ENCODE measurements around the gene DOP1A.

GRCh38 chr6:83083476-83083875, 16.0 kb downstream of the DOP1A start:
- TF ChIP-seq, protein P1, sequence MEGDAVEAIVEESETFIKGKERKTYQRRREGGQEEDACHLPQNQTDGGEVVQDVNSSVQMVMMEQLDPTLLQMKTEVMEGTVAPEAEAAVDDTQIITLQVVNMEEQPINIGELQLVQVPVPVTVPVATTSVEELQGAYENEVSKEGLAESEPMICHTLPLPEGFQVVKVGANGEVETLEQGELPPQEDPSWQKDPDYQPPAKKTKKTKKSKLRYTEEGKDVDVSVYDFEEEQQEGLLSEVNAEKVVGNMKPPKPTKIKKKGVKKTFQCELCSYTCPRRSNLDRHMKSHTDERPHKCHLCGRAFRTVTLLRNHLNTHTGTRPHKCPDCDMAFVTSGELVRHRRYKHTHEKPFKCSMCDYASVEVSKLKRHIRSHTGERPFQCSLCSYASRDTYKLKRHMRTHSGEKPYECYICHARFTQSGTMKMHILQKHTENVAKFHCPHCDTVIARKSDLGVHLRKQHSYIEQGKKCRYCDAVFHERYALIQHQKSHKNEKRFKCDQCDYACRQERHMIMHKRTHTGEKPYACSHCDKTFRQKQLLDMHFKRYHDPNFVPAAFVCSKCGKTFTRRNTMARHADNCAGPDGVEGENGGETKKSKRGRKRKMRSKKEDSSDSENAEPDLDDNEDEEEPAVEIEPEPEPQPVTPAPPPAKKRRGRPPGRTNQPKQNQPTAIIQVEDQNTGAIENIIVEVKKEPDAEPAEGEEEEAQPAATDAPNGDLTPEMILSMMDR (IDR thresholded peaks at IDR 0.05; ENCODE audit: low read length), result no peak
- TF ChIP-seq EZH2 (IDR thresholded peaks at IDR 0.05; ENCODE audit: borderline replicate concordance, low read length), result no peak
